Spinal cord (tissue), 10 donors: ENCODE results near the gene GRID1. TPM values are rescaled to one million over a fixed set of nuclear protein-coding genes. Genes with fewer than 3 reads are reported as not detected.

ENCODE experiments used
- DNase-seq, 6 donors: peaks; one replicate each; pipeline versions ENCODE4 v3.0.0 to v3.0.0-alpha.2; 2013 to 2015; ENCODE audit warnings: low spot score in 6 of 6, low read depth in 4 of 6
- H3K27ac ChIP-seq: one replicate; pipeline ENCODE4 v1.5.1; 2013; ENCODE audit warnings: low read depth, low read length, control low read depth
- H3K27me3 ChIP-seq: one replicate; pipeline ENCODE4 v1.6.1; 2013; ENCODE audit warnings: low read length; ENCODE audit not compliant: control insufficient read depth, insufficient read depth
- H3K36me3 ChIP-seq: one replicate; pipeline ENCODE4 v1.6.1; 2013; ENCODE audit warnings: low read length; ENCODE audit not compliant: control insufficient read depth, insufficient read depth
- H3K4me1 ChIP-seq: one replicate; pipeline ENCODE4 v1.6.1; 2013; ENCODE audit warnings: low read length; ENCODE audit not compliant: control insufficient read depth, insufficient read depth
- H3K4me3 ChIP-seq: one replicate; pipeline ENCODE4 v1.5.1; 2013; ENCODE audit warnings: low read depth, low read length, control low read depth
- H3K9me3 ChIP-seq: one replicate; pipeline ENCODE4 v1.6.1; 2013; ENCODE audit warnings: low read length; ENCODE audit not compliant: control insufficient read depth, insufficient read depth
- WGBS: methylation state at CpG from one replicate; pipeline ENCODE4 v1.1.5; 2013; ENCODE audit warnings: missing lambda C conversion rate; ENCODE audit not compliant: insufficient coverage; 5-methylcytosine and 5-hydroxymethylcytosine counted together
- polyA plus RNA-seq, 2 donors: library from polyadenylated mRNA; unstranded; fragments of 120-200 nt; gene quantifications; one replicate each; pipeline ENCODE4 v1.2.1, GENCODE V29; 2013; ENCODE audit not compliant: insufficient read length in 2 of 2
- total RNA-seq, 2 donors: library from RNA; depleted of rRNA in 1 of 2; stranded (reverse); fragments of 120-200 nt in 1 of 2; fragments of >200 nt in 1 of 2; gene quantifications; one replicate each; pipeline versions ENCODE4 v1.2.3 to v1.2.4, GENCODE V29; 2013 to 2014
- donor health status: healthy.

The GRID1 gene
- total and polyA plus RNA-seq, 4 donors = 7.6 to 30.1 (median 22.2) TPM

- Histone ChIP-seq H3K27me3 (no peaks in the 10 kb centered on the region), H3K4me1 (peaks cover 12% of the 10 kb centered on the region), H3K27ac (no peak overlapping the region), H3K36me3 (no peaks in the 10 kb centered on the region), H3K9me3 (no peaks in the 10 kb centered on the region), H3K4me3 (no peak overlapping the region)
- 70% methylated on average over 7 of the region's 8 CpGs for WGBS
- DNase-seq = peak in 2 of 6 donors; percentile 42 to 54
Measured at GRCh38 chr10:86024281-86025041, 342.1 kb downstream of the GRID1 start.

GRCh38 chr10:86023931-86024280 is 342.7 kb downstream of the GRID1 start:
- H3K4me1 ChIP-seq = peaks cover 16% of the 10 kb centered on the region
- H3K27ac ChIP-seq = no peak overlapping the region
- no peaks in the 10 kb centered on the region for H3K36me3 ChIP-seq
- H3K27me3 ChIP-seq = no peaks in the 10 kb centered on the region
- DNase-seq = no peak
- H3K4me3 ChIP-seq = no peak overlapping the region
- 100% methylated on average over 1 of the region's 4 CpGs for WGBS
- H3K9me3 ChIP-seq = no peaks in the 10 kb centered on the region

GRCh38 chr10:86023336-86023735 is 343.3 kb downstream of the GRID1 start:
- no peaks in the 10 kb centered on the region for H3K36me3 ChIP-seq
- WGBS = 94% methylated on average over 3 of the region's 3 CpGs
- no peaks in the 10 kb centered on the region for H3K27me3 ChIP-seq
- H3K4me3 ChIP-seq = no peak overlapping the region
- H3K27ac ChIP-seq = no peak overlapping the region
- DNase-seq = no peak
- H3K9me3 ChIP-seq = no peaks in the 10 kb centered on the region
- H3K4me1 ChIP-seq = peaks cover 16% of the 10 kb centered on the region

GRCh38 chr10:86022906-86023305 is 343.7 kb downstream of the GRID1 start:
- H3K27me3 ChIP-seq = no peaks in the 10 kb centered on the region
- H3K27ac ChIP-seq = no peak overlapping the region
- H3K4me1 ChIP-seq = peaks cover 16% of the 10 kb centered on the region
- H3K4me3 ChIP-seq = no peak overlapping the region
- 97% methylated on average over 4 of the region's 4 CpGs for WGBS
- H3K36me3 ChIP-seq = no peaks in the 10 kb centered on the region
- no peaks in the 10 kb centered on the region for H3K9me3 ChIP-seq
- no peak for DNase-seq

- 64% methylated on average over 5 of the region's 5 CpGs for WGBS
- no peak overlapping the region for H3K27ac ChIP-seq
- no peaks in the 10 kb centered on the region for H3K27me3 ChIP-seq
- H3K36me3 ChIP-seq = no peaks in the 10 kb centered on the region
- H3K4me1 ChIP-seq = peaks cover 16% of the 10 kb centered on the region
- no peaks in the 10 kb centered on the region for H3K9me3 ChIP-seq
- H3K4me3 ChIP-seq = no peak overlapping the region
- peak in 1 of 6 donors; percentile 75 for DNase-seq
Measured at GRCh38 chr10:86020134-86020533, 346.5 kb downstream of the GRID1 start.

GRCh38 chr10:86019141-86019540 is 347.5 kb downstream of the GRID1 start:
- WGBS = 88% methylated on average over 4 of the region's 4 CpGs

DNA sequence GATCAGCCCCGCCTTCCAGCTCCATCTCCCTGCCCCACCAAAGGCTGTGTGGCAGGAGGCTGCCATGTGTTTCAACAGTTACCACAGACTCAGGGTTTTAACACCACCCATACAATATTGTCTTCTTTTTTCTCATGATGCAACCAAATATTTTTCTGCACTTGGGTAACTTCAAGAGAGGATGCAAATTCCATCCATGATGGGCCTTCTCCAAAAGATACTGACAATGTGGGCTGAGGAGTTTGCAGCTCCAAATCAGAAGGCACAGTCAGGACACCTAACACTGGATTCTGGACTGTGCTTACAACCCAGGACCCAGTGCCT is 347.9 kb downstream of the GRID1 start:
- DNase-seq = no peak
- H3K27ac ChIP-seq = no peak overlapping the region
- WGBS = 100% methylated on average over 1 of the region's 1 CpG
- H3K36me3 ChIP-seq = no peaks in the 10 kb centered on the region
- no peaks in the 10 kb centered on the region for H3K27me3 ChIP-seq
- H3K4me1 ChIP-seq = peaks cover 11% of the 10 kb centered on the region
- H3K4me3 ChIP-seq = no peak overlapping the region
- no peaks in the 10 kb centered on the region for H3K9me3 ChIP-seq

More at GRCh38 chr10:86019141-86019540, 347.5 kb downstream of the GRID1 start:
- Histone ChIP-seq H3K27me3 (no peaks in the 10 kb centered on the region), H3K4me3 (no peak overlapping the region), H3K27ac (no peak overlapping the region), H3K36me3 (no peaks in the 10 kb centered on the region), H3K9me3 (no peaks in the 10 kb centered on the region), H3K4me1 (peaks cover 11% of the 10 kb centered on the region)
- no peak for DNase-seq

GRCh38 chr10:86017841-86018734 is 348.5 kb downstream of the GRID1 start:
- WGBS = 73% methylated on average over 12 of the region's 13 CpGs
- peaks cover 11% of the 10 kb centered on the region for H3K4me1 ChIP-seq
- H3K27ac ChIP-seq = no peak overlapping the region
- H3K9me3 ChIP-seq = no peaks in the 10 kb centered on the region
- H3K4me3 ChIP-seq = no peak overlapping the region
- peak in 1 of 6 donors; percentile 42 for DNase-seq
- H3K36me3 ChIP-seq = no peaks in the 10 kb centered on the region
- H3K27me3 ChIP-seq = no peaks in the 10 kb centered on the region

DNA sequence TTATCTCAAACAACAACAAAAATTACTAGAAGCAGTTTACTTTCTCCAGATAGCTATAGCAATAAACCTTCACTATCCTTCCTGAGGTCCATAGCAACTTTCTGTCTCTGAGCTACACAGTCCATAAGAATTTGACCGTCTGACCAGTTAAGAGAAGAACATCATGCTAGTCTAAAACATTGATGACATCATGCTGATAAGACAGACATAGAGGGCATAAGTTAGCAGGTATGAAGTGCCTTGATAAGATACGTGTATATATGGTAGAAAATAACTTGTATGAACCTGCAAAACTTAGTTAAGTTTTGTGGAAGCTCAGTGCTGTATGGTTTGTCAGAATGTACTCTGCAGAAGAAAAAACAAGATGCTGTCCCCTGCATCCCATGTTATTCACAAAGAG is 353.0 kb downstream of the GRID1 start:
- 100% methylated on average over 2 of the region's 2 CpGs for WGBS
- H3K4me1 ChIP-seq = no peaks in the 10 kb centered on the region

More for the DNA sequence above, 353.0 kb downstream of the GRID1 start:
- no peaks in the 10 kb centered on the region for H3K27me3 ChIP-seq
- H3K4me3 ChIP-seq = no peak overlapping the region
- no peak for DNase-seq
- H3K9me3 ChIP-seq = no peaks in the 10 kb centered on the region
- H3K36me3 ChIP-seq = no peaks in the 10 kb centered on the region
- no peak overlapping the region for H3K27ac ChIP-seq
